A673 (cell line): ENCODE data around the gene CCDC69.

Experiments
- EZH2 ChIP-seq: fragments of 200-600 bp; sonication (generic); IDR thresholded peaks from 2 replicates; pipeline ENCODE4 v1.6.1; 2017; ENCODE audit warnings: borderline replicate concordance, low read depth, mild to moderate bottlenecking, mixed read lengths, antibody characterized with exemption, low read length; ENCODE audit not compliant: poor library complexity, severe bottlenecking
- TF ChIP-seq, protein P1 (sequence below): fragments of 300-800, 200-600 bp; sonication (generic); conservative IDR thresholded peaks from 2 replicates; pipeline ENCODE4 v1.5.1; 2017; ENCODE audit warnings: low read depth, mild to moderate bottlenecking, antibody characterized with exemption, low read length, moderate library complexity, mixed read lengths

DNA sequence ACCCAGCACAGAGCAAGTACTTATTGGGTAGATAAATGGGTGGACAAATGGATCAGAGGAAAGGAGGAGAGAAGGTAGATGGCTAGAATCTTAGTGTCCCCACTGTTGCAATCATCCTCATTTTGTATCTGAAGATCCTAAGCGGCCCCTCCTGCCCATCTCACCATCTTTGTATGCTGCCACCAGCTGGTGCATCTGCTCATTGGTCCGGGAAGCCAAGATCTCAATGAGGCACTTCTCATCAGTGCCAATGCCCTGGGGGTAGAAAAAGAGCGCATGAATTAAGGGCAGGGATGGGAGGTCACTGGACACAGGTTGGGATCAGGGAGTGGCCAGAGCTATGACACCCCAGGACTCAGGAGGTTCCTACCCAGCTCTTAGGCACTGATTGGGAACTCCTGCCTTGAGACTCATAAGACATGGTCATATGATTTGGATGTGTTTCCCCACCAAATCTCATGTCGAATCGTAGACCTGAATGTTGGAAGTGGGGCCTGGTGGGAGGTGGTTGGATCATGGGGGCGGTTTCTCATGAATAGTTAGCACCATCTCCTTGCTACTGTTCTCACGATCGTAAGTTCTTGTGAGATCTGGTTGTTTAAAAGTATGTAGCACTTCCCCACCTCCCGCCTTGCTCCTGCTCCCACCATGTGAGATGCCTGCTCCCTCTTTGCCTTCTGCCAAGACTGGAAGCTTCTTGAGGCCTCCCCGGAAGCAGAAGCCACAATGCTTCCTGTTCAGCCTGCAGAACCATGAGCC, 86.6 kb downstream of the CCDC69 start:
- TF ChIP-seq, protein P1, sequence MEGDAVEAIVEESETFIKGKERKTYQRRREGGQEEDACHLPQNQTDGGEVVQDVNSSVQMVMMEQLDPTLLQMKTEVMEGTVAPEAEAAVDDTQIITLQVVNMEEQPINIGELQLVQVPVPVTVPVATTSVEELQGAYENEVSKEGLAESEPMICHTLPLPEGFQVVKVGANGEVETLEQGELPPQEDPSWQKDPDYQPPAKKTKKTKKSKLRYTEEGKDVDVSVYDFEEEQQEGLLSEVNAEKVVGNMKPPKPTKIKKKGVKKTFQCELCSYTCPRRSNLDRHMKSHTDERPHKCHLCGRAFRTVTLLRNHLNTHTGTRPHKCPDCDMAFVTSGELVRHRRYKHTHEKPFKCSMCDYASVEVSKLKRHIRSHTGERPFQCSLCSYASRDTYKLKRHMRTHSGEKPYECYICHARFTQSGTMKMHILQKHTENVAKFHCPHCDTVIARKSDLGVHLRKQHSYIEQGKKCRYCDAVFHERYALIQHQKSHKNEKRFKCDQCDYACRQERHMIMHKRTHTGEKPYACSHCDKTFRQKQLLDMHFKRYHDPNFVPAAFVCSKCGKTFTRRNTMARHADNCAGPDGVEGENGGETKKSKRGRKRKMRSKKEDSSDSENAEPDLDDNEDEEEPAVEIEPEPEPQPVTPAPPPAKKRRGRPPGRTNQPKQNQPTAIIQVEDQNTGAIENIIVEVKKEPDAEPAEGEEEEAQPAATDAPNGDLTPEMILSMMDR = no peak
- TF ChIP-seq EZH2 = no peak
